A172 (cell line): ENCODE data around the gene IP6K2. TPM values are rescaled to one million over a fixed set of nuclear protein-coding genes. Genes with fewer than 3 reads are reported as not detected.

ENCODE experiments used
- DNase-seq: peaks from one replicate; pipeline ENCODE4 v3.0.0-alpha.2; 2015; ENCODE audit warnings: low spot score
- total RNA-seq: library from RNA; depleted of rRNA; stranded (reverse); fragments of >200 nt; shearing (Covaris generic); gene quantifications from 2 replicates; pipeline ENCODE4 v1.2.3, GENCODE V29; 2014

Gene IP6K2
- total RNA-seq, 1 experiment from 2014 or later, result 73.4 TPM

DNA sequence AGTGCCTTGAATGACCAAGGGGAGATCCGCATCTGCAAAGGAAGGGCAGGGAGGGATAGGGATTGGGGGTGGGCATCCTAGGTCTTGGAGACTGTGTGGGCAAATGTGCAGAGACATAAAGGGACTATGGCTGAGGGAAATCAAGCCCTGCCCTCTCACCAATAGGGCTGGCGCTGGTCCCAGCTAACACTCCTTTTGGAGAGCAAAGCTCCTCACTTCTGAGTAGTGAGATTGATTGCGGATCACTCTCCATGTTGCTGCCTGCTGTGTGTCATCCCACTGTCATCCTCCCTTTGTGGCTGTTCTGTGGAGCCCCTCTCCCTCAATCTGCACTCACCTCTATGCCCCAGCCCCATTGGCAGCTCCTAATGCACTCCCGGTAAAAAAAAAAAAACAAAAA is 52.1 kb downstream of the IP6K2 start:
- DNase-seq, result no peak

DNA sequence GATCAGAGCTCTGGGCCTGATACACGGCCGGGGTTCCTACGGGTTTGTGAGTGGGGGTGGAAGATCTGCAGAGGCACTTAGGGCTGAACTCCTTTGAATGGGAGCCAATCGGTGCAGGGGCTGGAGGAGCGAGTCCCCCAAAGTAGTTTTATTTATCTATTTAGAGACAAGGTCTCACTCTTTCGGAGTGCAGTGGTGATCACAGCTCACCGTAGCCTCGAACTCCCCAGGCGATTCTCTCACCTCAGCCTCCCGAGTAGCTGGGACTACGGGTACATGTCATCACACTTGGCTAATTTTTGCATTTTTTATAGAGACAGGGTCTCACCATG is 52.7 kb downstream of the IP6K2 start:
- DNase-seq, result no peak

DNA sequence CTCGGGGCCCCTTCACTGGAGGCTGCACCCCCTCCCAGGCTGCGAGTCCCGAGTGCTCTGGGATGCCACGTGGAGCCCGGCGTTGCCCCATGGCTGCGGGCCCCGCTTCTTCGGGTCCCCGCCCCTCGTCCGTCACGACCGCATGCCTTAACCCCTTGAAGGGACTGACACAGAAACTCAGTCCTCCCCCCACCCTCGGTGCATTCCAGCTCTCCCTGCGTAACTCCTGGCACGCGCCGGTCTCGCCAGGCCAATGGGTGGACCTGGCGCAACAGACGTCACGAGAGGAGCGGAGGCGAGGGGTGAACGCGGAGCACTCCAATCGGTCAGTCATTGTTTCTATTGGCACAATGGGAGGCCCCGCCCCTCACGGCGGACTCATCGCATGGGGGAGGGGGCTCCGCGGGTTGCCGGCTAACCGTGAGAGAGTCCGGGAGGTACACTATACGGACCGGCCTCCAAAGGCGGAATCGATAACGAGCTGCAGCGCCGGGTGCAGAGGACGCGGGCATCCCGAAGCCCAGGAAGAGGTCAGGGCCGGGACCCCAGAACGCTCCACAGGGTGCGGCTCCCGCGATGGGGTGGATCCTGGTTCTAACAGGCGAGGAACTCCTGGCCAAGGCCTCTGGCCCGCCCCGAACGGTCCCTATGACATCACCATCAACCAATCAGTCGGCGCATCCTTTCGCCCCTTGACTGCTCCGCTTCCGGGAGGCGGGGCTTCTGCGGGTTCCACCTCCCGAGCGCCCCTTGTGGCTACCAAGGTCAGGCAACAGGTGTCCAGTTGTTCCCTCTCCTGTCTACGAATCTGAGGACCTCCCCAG is 53.3 kb downstream of the IP6K2 start:
- DNase-seq, result peak; percentile 98

DNA sequence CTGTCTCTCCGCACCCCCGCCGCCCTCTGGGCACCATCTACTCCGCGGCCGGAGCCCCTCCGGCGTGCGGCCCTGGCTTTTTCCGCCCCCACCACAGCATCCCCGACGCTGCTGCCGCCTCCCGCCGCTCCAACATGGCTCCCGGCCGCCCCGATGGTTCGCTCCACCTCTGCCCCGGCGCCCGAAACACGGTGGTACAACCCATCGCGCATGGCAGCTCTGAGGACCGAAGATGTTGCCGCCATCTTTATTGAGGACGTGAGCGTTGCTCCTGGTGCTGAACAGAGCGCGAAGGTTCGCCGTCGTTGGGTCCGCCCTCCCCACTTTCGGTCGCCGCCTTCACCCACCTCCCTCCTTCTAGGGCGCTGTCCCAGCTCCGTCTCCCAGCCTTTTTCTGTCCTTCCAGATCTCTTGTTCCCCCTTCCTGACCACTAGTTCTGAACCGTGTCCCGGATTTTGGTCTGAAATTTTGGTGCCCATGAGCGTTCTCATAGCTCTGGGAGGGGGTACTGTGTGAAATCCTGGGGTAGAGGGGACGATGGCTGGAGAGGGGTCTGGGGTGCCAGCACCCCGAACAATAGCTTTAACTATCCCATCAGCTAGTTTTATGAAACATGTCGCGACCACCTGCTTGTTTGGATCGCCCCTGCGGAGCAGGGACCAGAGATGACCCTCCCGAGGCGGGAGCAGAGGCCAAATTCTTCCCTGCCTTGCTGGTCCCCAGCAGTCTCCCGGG is 54.1 kb downstream of the IP6K2 start, which contains the start of gene CELSR3:
Gene CELSR3, minus strand, starts transcription at position 134 of the 736 bp plus-strand sequence. CDS start 252 bp downstream, outside the sequence.
- DNase-seq, result peak; percentile 75

DNA sequence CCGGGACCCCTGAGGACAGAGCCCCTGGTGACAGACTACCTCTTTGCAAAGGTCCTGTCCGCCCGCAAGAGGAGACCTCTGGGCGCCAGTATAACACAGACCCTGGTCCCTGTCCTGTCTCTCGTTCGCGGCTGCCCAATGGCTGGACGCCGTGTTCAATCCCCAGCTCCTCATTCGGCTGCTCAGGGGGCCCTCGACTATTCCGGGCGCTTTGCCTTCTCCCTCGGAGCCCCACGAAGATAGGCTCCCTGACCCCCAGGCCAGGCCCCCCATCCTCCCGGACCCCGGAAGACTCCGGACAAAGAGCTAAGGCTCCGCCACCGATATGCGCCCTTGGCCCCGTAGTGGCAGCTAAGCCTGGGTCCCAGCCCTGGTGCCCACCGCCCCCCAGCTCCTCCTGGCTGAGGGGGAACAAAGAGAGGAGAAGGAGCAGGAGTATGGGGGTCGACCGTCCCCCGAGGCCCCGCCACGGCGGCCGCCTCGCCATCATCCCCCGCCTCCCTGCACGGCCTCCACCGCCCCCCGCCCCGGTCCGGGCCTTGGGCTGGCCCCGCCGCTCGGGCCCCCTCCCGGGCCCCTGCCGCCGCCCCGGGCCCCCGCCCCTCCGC is 54.8 kb downstream of the IP6K2 start:
- DNase-seq, result no peak

DNA sequence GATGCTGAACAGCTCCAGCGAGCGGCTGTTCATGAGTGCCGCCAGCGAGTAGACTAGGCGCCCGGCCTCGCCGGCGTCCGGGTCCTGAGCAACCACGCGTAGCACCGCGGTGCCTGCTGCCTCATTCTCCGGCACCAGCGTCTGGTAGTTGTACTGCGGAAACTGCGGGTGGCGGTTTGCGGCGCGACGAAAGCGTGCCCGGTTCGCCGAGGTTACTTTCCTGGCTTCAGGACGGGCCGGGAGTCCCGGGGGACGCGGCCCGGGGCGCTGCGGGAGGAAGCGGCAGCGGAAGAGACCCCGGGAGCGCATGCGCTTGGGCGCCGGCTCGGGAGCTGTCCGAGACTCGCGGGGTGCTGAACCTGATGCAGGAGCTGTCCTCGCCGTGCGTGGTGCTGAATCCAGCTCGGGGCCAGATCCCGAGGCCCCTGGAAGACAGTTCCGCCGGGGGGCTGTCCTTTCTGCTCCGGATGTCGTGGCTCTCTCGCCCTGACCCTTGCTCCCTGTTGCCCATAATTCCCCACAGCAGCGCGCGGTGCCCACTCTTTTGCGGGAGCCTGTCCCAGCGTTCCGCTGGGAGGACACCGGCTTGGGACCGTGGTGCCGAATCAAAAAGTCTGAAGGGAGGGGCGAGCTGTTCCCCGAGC is 55.4 kb downstream of the IP6K2 start:
- no peak for DNase-seq

DNA sequence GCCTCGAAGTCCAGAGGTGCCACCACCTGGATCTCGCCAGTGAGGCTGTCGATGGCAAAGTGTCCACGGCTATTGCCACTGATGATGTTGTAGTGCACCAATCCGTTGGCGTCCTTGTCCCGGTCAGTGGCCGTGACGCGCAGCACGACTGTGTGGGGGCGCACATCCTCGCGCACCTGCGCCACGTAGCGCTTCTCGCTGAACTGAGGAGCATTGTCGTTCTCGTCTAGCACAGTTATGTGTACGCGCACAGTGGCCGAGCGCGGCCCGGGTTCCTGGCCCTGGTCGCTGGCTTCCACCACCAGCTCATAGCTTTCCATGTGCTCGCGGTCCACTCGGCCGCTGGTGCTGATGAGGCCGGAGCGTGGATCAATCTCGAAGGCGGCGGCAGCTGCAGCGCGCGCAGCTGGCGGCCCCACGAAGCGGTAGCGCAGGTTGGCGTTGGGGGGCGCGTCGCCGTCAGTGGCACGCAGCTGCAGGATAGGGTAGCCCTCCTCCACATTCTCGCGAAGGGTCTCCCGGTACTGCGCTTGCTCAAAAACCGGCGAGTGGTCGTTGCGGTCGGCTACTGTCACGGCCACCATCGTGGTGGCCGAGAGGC is 56.1 kb downstream of the IP6K2 start:
- DNase-seq, result no peak

DNA sequence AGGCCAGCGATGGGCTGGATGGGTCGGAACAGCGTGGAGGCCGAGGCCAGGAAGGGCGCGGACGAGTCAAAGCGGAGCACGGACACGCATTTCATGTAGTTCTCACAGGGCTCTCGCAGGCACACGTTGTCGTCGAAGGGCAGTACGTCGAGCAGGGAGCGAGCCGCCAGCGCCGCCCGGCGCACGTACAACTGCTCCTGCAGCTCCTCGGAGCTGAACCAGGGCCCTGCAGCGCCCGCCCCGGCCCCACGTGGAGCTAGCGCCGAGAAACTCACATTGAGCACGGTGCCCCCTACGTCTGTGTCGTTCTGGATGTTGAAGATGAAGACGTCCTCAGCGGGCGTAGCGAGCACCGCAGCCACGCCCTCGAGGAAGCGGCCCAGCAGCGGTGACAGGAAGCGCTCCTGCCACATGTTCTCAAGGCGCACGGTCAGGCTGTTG is 60.2 kb downstream of the IP6K2 start:
- DNase-seq, result no peak

DNA sequence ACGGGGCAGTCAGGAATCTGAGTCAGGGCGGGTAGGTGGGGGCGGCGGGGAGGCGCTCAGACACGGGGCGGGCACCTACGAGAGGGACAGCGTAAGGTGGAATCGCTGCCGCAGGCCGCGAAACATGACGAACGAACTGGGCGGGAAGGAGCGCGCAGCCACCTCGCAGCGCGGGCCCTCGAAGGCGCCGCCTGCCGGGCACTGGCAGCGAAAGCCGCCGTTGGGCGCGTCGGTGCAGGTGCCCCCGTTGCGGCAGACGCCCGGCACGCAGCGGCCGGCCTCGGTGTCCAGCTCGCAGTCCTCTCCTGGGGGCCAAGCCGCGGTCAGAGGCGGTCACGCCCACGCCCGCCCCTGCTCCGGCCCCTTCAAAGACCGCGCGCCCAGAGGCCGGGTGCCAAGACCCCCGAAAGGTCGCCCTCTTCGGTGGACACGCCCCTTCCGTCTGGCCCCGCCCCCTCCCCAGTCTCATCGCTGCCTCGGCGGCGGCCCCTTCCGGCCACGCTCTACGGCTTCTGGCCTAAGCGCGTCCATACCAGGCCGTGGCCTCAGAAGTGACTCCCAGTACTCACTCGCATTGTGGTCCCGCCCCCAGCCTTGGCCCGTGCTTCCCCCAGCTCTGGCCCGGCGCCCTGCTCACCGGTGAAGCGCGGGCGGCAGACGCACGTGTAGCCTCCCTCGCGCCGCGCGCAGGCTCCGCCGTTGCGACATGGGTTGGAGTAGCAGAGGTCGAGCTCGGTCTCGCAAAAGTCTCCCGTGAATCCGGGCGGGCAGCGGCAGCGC is 60.8 kb downstream of the IP6K2 start:
- DNase-seq, result no peak

DNA sequence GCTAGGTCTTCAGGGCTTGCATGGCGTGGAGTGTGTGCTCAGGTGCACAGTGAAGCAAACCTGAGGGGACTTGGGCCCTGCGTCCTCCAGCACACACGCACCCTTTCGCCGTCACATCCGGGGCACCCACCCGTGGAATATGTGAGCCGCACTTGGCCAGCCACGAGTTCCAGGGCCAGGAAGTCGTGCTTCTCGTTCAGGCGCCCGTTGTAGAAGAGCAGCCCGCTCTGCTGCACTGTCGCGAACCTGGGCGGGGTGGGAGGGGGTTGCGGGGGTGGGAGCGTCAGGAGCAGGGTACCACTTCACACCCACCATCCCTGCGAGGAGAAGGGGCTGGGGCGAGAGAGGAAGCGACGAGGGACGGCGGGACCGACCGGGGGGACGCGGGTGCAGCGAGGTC is 61.4 kb downstream of the IP6K2 start:
- DNase-seq, result no peak

DNA sequence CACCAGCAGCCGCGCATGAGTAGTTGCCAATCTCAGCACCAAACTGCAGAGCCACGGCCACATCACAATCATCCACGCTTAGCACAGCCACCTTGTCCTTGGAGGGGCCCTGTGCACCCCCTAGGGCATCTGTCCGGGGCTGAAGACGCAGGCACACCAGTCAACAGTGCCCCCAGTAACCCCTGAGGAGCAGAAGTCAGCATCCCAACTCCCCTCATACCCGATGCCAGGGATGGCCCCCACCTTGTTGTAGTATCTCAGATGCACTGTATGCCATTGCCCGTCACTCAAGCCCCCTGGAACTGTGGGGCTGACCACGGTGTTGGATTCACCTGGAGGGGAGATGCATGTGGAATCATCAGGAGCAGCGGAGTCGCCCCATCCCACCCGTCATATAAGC is 62.0 kb downstream of the IP6K2 start:
- no peak for DNase-seq

DNA sequence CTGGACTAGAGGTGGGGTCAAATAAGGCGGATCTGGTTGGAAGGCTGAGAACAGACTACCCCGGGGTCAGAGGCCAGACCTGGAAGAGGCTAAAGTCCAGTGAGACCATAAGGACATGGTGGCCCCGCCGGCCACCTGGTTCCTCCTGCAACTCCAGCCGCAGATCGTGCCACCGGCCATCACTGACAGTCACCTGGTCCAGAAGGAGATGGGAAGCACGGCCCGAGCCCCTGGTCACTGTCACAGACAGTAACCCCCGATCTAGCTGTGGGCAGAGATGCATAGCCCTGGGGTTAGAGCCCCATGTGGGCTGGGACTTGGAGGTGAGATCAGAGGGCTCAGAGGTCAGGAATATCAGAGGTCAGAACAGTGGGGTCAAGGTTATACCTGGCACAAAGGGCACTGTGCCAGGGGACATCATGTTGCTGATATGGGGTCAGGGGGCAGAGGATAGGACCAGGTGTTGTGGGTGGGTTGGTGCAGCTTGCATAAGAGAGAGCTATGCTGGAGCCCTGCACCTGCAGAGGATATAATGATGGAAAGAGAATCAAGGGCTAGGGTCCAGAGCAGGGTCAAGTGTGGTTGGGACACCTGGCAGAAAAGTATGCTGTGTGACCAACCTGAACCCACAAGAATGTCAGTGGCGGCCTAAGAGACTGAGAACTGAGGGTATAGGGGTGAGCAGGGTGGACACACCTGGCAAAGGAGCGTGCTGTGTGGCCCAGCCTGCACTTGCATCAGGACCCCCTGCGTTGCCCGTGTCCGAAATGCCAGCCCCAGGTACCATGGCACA is 63.9 kb downstream of the IP6K2 start:
- DNase-seq, result no peak

DNA sequence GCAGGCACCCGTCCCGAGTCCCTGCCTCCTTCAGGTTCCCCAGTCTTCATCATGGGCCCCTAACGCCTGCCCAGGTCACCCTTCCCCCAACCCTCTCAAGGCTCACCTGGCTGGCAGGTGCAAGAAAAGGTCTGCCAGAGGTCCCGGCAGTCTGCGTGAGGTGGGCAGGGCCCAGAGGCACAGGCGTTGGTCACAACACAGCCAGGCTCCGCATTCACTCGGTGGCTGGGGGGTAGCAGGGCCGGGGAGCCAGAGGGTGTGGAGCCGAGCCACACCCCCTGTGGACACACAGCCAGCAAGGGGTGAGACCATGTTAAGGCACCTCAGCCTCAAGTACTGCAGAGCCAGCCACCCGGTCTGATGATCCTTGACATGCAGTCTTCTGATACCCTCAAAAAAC is 65.2 kb downstream of the IP6K2 start:
- DNase-seq, result no peak

DNA sequence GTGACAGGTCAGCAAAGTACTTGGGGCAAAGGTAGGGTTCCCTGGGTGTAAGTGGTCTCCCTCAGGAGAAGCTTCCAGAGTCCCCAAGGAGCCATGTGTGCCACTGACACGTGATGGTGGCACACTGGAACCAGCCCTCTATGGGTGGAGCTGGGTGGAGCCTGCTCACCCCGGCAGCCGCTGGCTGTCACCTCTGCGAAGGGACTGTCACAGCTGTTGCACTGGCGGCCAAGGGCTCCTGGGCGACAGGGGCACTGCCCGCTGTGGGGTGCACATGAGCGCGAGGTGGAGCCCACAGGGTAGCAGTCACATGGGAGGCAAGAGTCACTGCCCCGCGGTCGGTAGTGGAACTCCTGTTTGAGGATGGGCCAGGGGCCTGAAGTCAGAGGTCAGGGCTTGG is 66.3 kb downstream of the IP6K2 start:
- no peak for DNase-seq

DNA sequence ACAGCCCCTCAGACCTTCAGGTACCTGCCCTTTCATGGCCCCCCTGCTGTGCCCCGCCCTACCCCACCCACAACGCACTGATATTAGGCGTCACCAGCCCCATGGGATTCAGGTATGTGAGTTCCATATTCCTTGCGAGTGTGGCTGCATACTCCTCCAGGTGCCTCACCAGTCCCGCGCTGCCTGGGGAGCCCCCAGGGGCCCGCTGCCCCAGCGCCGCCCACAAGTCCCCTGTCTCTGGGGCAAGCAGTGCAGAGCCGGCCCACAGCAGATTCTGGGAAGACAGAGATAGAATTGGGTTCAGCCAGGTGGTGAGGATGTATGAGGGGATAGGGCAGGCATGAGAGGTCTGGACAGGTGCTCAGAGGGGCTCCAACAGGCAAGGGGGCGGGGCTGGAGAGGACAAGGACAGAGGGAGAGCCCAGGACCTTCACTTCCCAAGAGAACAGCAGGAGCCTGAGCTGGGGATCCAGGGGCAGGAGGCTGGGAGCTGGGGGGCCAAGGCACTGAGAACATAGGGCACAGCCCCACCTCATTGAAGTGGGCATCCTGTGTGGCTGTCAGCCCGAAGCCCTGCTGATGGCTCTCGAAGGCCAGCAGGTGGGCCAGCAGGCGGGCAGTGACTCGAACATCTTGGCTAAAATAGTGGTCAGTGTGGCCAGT is 68.7 kb downstream of the IP6K2 start:
- no peak for DNase-seq

DNA sequence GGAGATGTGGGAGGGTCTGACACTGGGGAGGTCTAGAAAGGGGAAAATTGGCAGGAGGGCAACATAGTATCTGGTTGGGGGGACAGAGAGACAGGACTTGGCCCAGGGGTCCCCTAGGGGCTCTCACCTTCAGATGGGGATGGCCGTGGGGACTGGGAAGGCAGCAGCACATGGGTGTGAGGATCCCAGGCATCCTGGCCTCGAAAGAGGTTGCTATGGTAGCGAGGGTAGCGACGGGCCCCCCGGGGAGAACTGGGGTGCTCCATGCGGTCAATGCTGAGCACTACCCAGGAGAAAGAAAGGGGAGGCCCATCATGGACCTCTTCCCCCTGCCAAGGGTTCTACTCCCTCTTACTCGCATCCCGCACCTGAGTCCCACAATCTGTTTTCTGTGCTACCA is 69.3 kb downstream of the IP6K2 start:
- DNase-seq, result no peak

DNA sequence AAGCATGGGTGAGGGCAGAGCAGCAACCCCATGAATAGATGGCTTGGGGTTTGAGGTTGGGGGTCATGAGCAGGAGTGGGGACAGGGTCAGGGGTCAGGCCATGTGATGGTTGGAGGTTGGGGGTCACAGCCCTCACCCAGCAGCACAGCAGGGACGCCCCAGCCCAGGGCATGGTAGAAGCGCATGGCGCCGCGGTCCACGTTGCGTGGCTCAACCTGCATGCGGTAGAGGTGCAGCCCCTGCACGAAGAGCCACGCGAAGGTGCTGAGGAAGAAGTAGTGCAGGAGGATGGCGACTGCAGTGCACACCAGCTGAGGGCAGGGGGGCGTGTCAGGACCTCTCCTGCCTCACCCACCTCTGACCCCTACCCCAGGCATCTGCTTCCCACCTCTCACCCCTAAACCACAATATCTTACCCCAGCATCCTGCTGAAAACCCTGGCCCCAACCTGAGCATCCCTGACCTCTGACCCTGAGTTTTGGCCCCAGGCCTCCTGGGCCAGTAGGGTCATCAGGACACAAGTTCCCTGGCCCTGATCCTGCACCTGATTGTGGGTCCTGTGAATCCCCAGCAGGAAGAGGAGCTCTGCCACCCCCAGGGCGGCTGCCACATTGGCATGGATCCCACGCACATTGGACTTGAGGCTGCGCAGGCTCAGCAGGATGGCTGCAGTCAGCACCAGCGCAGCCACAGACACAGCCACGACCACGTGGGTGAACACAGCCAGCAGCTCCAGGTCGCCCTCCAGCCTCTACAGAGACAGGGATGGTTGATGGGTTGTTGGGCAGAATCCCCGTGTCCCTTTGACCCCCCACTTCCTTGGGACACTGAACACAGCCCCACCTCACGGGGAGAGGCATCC is 71.9 kb downstream of the IP6K2 start:
- DNase-seq, result no peak

DNA sequence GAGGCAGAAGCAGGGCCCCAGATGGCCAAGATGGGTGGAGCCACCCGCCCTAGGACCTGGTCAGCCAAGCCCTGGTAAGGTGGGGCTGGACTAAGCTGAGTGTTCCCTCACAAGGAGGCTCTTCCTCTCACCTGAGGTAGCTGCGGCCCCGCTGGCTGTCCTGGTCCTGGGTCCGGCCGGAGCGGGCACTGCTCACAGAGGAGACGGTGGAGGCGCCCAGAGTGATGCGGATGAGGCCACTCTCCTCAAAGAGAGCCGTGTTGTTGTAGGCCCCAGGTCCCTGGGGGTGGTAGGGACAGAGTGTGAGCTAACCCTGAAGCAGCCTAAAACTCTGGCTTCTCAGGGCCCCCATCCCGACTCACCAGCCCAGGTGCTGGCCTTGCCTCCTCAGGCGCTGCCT is 74.4 kb downstream of the IP6K2 start:
- no peak for DNase-seq

DNA sequence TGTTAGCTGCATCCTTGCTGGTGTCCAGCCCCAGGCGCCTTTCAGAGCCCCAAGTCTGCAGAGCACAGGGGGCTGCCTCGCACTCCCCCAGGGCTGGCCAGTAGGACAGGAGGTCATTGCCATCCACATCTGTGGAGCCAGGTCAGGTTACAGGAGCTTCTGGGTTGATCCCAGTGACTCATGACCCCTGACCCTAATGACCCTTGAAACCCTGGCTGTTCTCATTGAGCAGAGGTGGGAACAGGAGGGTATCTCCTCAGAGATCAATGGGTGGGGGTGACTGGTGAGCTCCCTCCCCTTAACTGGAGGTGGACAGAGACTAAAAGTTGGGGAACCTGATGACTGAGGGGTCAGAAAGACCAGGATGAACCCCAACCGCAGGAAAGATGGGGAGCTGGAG is 75.6 kb downstream of the IP6K2 start:
- no peak for DNase-seq
